ENCODE results near the gene EPHA6. TPM values are rescaled to one million over a fixed set of nuclear protein-coding genes. Genes with fewer than 3 reads are reported as not detected.
A peak's percentile ranks its signal among the peaks of the same experiment; 100 is the strongest.

The EPHA6 gene
- total RNA-seq, 2 experiments from 2014 or later: not detected

DNA sequence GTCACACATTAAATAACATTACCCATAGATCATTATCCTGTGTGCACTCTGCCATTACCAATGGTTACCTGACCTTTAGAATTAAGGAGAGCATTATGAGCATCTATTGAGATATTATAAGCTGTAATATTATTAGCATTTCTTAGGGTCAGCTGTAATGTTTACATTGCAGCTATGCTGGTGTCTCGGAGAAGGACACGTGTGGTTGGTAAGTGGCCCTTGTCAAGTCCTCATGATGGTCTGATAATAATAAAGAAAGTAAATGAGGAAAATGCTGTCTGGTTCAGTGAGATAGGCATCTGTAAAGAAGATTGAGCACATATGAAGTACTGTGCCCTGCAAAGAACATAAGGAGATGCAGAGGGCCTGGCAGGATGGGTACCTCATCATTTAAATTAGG, 878.4 kb downstream of the EPHA6 start:
- Mint-ChIP-seq H3K9me3 (no peaks in the 10 kb centered on the region), H3K4me1 (no peaks in the 10 kb centered on the region), H3K4me3 (no peak overlapping the region), H3K27me3 (peaks cover 7% of the 10 kb centered on the region), H3K27ac (no peak overlapping the region), H3K36me3 (no peaks in the 10 kb centered on the region)
- no peak for DNase-seq

DNA sequence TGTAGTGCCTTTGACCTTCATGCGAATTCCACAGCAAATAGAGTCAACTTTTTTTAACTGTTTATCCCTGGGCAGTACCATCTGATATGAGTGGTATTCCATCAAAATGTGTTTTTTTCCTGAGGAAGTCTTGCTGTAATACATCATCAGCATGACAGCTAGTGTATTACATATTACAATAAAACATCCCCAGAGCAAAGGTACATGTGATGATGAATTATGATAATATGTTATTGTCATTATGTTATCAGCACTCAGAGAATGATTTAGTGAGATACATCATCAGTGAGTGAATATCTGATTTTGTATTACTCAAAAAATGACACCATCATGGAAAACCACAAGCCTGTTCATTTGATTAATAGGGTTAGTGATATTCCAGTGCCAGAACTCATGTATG, 880.5 kb downstream of the EPHA6 start:
- no peak for DNase-seq
- Mint-ChIP-seq H3K36me3 (no peaks in the 10 kb centered on the region), H3K9me3 (no peaks in the 10 kb centered on the region), H3K4me1 (no peaks in the 10 kb centered on the region), H3K4me3 (no peak overlapping the region), H3K27me3 (peaks cover 7% of the 10 kb centered on the region), H3K27ac (no peak overlapping the region)

DNA sequence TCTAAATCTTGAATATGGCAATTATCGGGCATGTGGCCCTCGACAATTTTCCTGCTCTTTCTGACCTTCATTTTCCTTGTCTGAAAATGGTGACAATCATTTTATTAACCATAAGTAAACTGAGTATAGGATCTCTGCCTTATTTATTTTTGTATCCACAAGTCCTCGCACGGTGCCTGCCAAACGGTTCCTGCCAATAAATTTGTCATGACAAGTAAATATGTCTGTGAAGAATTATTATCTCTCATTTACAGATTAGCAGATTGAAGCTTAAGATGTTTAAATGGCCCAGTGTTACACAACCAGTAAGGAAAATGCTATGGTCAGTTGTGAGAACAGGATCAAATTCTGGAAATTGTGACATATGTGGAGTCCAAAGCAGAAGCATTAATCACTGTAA, 884.3 kb downstream of the EPHA6 start:
- H3K9me3 Mint-ChIP-seq: no peaks in the 10 kb centered on the region
- H3K4me1 Mint-ChIP-seq: no peaks in the 10 kb centered on the region

GRCh38 chr3:97699889-97700288, 885.5 kb downstream of the EPHA6 start:
- no peaks in the 10 kb centered on the region for H3K36me3 Mint-ChIP-seq
- peaks cover 5% of the 10 kb centered on the region for H3K27me3 Mint-ChIP-seq

More for the DNA sequence above, 884.3 kb downstream of the EPHA6 start:
- Mint-ChIP-seq H3K36me3 (no peaks in the 10 kb centered on the region), H3K27me3 (peaks cover 5% of the 10 kb centered on the region), H3K4me3 (no peak overlapping the region), H3K27ac (no peak overlapping the region)
- no peak for DNase-seq

GRCh38 chr3:97705764-97706163, 891.4 kb downstream of the EPHA6 start:
- DNase-seq: no peak
- no peak overlapping the region for H3K4me3 Mint-ChIP-seq
- H3K36me3 Mint-ChIP-seq: no peaks in the 10 kb centered on the region
- no peak overlapping the region for H3K27ac Mint-ChIP-seq
- peaks cover 3% of the 10 kb centered on the region for H3K27me3 Mint-ChIP-seq
- H3K4me1 Mint-ChIP-seq: no peaks in the 10 kb centered on the region
- no peaks in the 10 kb centered on the region for H3K9me3 Mint-ChIP-seq

More at GRCh38 chr3:97699889-97700288, 885.5 kb downstream of the EPHA6 start:
- Mint-ChIP-seq H3K4me1 (no peaks in the 10 kb centered on the region), H3K4me3 (no peak overlapping the region), H3K27ac (no peak overlapping the region), H3K9me3 (no peaks in the 10 kb centered on the region)
- no peak for DNase-seq

DNA sequence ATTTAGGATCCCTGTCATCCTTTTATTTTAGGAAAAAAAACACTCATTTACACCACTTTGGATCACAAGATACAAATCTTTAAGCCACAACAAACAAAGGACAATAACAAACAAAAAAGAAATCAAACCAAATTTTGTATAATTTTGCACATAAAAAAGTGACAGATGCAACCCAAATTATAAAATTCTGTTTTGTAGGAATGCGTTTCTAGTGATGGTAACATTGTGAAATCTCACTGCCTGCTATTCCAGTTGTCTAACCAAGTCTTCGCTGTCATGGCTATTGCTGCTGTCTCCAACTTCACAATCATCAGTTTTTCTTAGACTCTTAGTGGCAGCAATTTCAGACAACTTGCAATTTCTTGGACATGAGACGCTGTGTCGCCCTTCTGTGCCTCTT, 891.8 kb downstream of the EPHA6 start:
- Mint-ChIP-seq H3K36me3 (no peaks in the 10 kb centered on the region), H3K4me3 (no peak overlapping the region), H3K27me3 (peaks cover 3% of the 10 kb centered on the region), H3K4me1 (no peaks in the 10 kb centered on the region), H3K27ac (no peak overlapping the region), H3K9me3 (no peaks in the 10 kb centered on the region)
- no peak for DNase-seq

- H3K36me3 Mint-ChIP-seq: no peaks in the 10 kb centered on the region
Measured at GRCh38 chr3:97711654-97712053, 897.3 kb downstream of the EPHA6 start.

DNA sequence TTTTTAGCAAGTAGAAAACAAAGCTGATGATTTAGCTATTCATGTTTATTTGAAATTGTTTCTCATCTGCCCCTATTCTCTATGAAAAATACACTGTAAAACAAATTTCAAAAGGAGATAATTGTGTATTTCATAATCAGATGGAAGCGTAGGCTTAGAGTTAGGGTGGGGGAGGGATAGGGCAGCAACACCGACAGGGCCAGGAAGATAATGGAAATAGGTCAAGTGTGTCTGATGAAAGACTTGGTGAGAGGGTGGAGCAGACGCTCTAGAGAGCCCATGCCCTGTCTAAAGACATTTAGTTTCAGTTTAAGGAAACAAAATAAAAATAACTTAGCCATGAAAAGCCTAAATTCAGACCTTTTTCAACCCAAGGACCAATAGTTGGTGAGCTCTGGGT, 898.5 kb downstream of the EPHA6 start:
- Mint-ChIP-seq H3K4me1 (no peaks in the 10 kb centered on the region), H3K4me3 (no peak overlapping the region), H3K27ac (no peak overlapping the region), H3K27me3 (peaks cover 2% of the 10 kb centered on the region), H3K9me3 (no peaks in the 10 kb centered on the region), H3K36me3 (no peaks in the 10 kb centered on the region)
- DNase-seq: no peak

More at GRCh38 chr3:97711654-97712053, 897.3 kb downstream of the EPHA6 start:
- no peak for DNase-seq
- H3K27ac Mint-ChIP-seq: no peak overlapping the region
- peaks cover 2% of the 10 kb centered on the region for H3K27me3 Mint-ChIP-seq
- H3K4me3 Mint-ChIP-seq: no peak overlapping the region
- no peaks in the 10 kb centered on the region for H3K9me3 Mint-ChIP-seq
- no peaks in the 10 kb centered on the region for H3K4me1 Mint-ChIP-seq

GRCh38 chr3:97713634-97714033, 899.2 kb downstream of the EPHA6 start:
- Mint-ChIP-seq H3K4me1 (no peaks in the 10 kb centered on the region), H3K4me3 (no peak overlapping the region), H3K9me3 (no peaks in the 10 kb centered on the region), H3K27ac (no peak overlapping the region), H3K36me3 (no peaks in the 10 kb centered on the region), H3K27me3 (peaks cover 2% of the 10 kb centered on the region)
- DNase-seq: no peak

GRCh38 chr3:97719156-97719821, 904.9 kb downstream of the EPHA6 start:
- Mint-ChIP-seq H3K4me1 (no peaks in the 10 kb centered on the region), H3K36me3 (no peaks in the 10 kb centered on the region), H3K9me3 (no peaks in the 10 kb centered on the region), H3K27ac (no peak overlapping the region), H3K27me3 (peaks cover 2% of the 10 kb centered on the region), H3K4me3 (no peak overlapping the region)
- peak; percentile 58 for DNase-seq

GRCh38 chr3:97720417-97720816, 906.0 kb downstream of the EPHA6 start:
- Mint-ChIP-seq H3K4me1 (no peaks in the 10 kb centered on the region), H3K9me3 (no peaks in the 10 kb centered on the region), H3K36me3 (no peaks in the 10 kb centered on the region), H3K27ac (no peak overlapping the region), H3K27me3 (peaks cover 2% of the 10 kb centered on the region), H3K4me3 (no peak overlapping the region)
- DNase-seq: no peak

GRCh38 chr3:97721446-97721845, 907.1 kb downstream of the EPHA6 start:
- Mint-ChIP-seq H3K4me3 (no peak overlapping the region), H3K27me3 (no peaks in the 10 kb centered on the region), H3K36me3 (no peaks in the 10 kb centered on the region), H3K4me1 (no peaks in the 10 kb centered on the region), H3K27ac (no peak overlapping the region), H3K9me3 (no peaks in the 10 kb centered on the region)
- no peak for DNase-seq

- no peak for DNase-seq
- Mint-ChIP-seq H3K4me3 (no peak overlapping the region), H3K4me1 (no peaks in the 10 kb centered on the region), H3K27ac (no peak overlapping the region), H3K9me3 (no peaks in the 10 kb centered on the region), H3K27me3 (peaks cover 3% of the 10 kb centered on the region), H3K36me3 (no peaks in the 10 kb centered on the region)
Measured at GRCh38 chr3:97736928-97737327, 922.5 kb downstream of the EPHA6 start.

- no peaks in the 10 kb centered on the region for H3K9me3 Mint-ChIP-seq
- H3K27ac Mint-ChIP-seq: no peak overlapping the region
- H3K4me3 Mint-ChIP-seq: no peak overlapping the region
- no peaks in the 10 kb centered on the region for H3K36me3 Mint-ChIP-seq
- no peaks in the 10 kb centered on the region for H3K4me1 Mint-ChIP-seq
- H3K27me3 Mint-ChIP-seq: peaks cover 4% of the 10 kb centered on the region
- no peak for DNase-seq
Measured at GRCh38 chr3:97738761-97739160, 924.4 kb downstream of the EPHA6 start.

GRCh38 chr3:97742036-97742435, 927.6 kb downstream of the EPHA6 start:
- Mint-ChIP-seq H3K36me3 (no peaks in the 10 kb centered on the region), H3K9me3 (no peaks in the 10 kb centered on the region), H3K4me3 (no peak overlapping the region), H3K27me3 (peaks cover 4% of the 10 kb centered on the region), H3K27ac (no peak overlapping the region), H3K4me1 (no peaks in the 10 kb centered on the region)
- DNase-seq: no peak

DNA sequence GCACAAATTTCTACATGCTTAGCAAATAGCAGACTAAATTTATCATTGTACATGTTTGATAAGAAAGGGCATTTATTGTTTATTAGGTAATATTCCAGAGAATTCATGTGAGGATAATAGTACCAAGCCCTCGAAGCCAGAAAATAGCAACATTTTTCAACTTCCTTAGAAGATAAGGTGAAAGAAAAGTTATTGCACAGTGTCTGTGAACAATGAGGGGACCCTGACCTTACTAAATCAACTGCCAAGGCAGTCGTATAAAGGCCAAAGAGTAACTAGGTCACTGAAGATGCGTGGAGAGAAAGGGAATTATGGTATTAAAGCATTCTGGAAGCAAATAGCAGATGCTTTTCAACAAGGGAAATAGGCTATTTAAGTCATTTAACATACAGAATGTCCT, 929.9 kb downstream of the EPHA6 start:
- Mint-ChIP-seq H3K4me3 (no peak overlapping the region), H3K9me3 (no peaks in the 10 kb centered on the region), H3K4me1 (no peaks in the 10 kb centered on the region), H3K27ac (no peak overlapping the region), H3K36me3 (no peaks in the 10 kb centered on the region), H3K27me3 (peaks cover 7% of the 10 kb centered on the region)
- DNase-seq: no peak
